ENCODE measurements around the gene ASAP3. TPM values are rescaled to one million over a fixed set of nuclear protein-coding genes. Genes with fewer than 3 reads are reported as not detected.

ASAP3 gene
- total and polyA plus RNA-seq, 12 donors, result 15.5 to 58.4 (median 30.4) TPM

- peak; percentile 81 to 91 (median 89) for ATAC-seq
- no peaks in the 10 kb centered on the region for H3K36me3 ChIP-seq
- peaks cover 0 to 16% (median 6%) of the 10 kb centered on the region in 7 donors for H3K27me3 ChIP-seq
- H3K9me3 ChIP-seq, result no peaks in the 10 kb centered on the region
- DNase-seq, result peak; percentile 76 to 83
- H3K4me3 ChIP-seq, result peak within 1 kb of the TSS; percentile 38 to 76 (median 56)
- peaks cover 14 to 81% (median 28%) of the 10 kb centered on the region in 9 donors for H3K4me1 ChIP-seq
- intact Hi-C loops (cut with DNase I), result no loop called here
- H3K27ac ChIP-seq, result peak within 1 kb of the TSS in 4 of 10 donors; percentile 3 to 85 (median 20)
- 0% methylated on average over 80 to 85 of the region's 85 CpGs for WGBS, 2 donors
- peak in 2 of 9 donors; percentile 7 to 10 for TF ChIP-seq CTCF (IDR thresholded peaks at IDR 0.05)
Measured at GRCh38 chr1:23530747-23531561, 47.0 kb upstream of the ASAP3 start, which contains the start of gene E2F2. Gene E2F2 (minus strand): TSS chr1:23531233. CDS start chr1:23530793, 440 bp downstream.

- no peak for TF ChIP-seq CTCF (IDR thresholded peaks at IDR 0.05)
- ATAC-seq (peak in 1 of 8 donors; percentile 16), DNase-seq (peak in 1 of 2 donors; percentile 21)
- Histone ChIP-seq H3K27me3 (peaks cover 0 to 16% (median 6%) of the 10 kb centered on the region in 7 donors), H3K4me1 (peaks cover 14 to 88% (median 28%) of the 10 kb centered on the region in 9 donors), H3K27ac (peak overlapping the region in 1 of 10 donors; percentile 85), H3K9me3 (no peaks in the 10 kb centered on the region), H3K36me3 (no peaks in the 10 kb centered on the region), H3K4me3 (peak overlapping the region in 9 of 10 donors; percentile 53 to 76 (median 58))
- intact Hi-C loops (cut with DNase I), result no loop called here
- WGBS, 2 donors, result 5 to 9% methylated on average over 22 of the region's 22 CpGs
Measured at GRCh38 chr1:23530087-23530746, 46.2 kb upstream of the ASAP3 start.

- intact Hi-C loops (cut with DNase I), result no loop called here
- Histone ChIP-seq H3K27me3 (peaks cover 0 to 16% (median 6%) of the 10 kb centered on the region in 7 donors), H3K4me3 (peak overlapping the region in 1 of 10 donors; percentile 67), H3K27ac (peak overlapping the region in 1 of 10 donors; percentile 85), H3K9me3 (no peaks in the 10 kb centered on the region), H3K4me1 (peaks cover 14 to 96% (median 28%) of the 10 kb centered on the region in 9 donors), H3K36me3 (no peaks in the 10 kb centered on the region)
- TF ChIP-seq CTCF (IDR thresholded peaks at IDR 0.05), result no peak
- 58 to 60% methylated on average over 8 of the region's 8 CpGs for WGBS, 2 donors
- ATAC-seq, result no peak
- no peak for DNase-seq
Measured at GRCh38 chr1:23529146-23530086, 45.4 kb upstream of the ASAP3 start.

Data from heart right ventricle (tissue), 16 donors.